ENCODE data around the gene PRDM16. TPM values are rescaled to one million over a fixed set of nuclear protein-coding genes. Genes with fewer than 3 reads are reported as not detected.
A peak's percentile ranks its signal among the peaks of the same experiment; 100 is the strongest.

The PRDM16 gene
- total and polyA plus RNA-seq, 2 of the 4 experiments (the other 2 are of a cell fraction): 0.02 TPM; not detected in 1

GRCh38 chr1:3472906-3473305 lies 403.9 kb downstream of the PRDM16 start:
- BruUV-seq (replicated peaks): no TSS peak
- no peak overlapping the region for H3K56ac ChIP-seq (ENCODE audit: extremely low read depth, insufficient read depth, low read length)
- ATAC-seq (ENCODE audit: low read depth) (no peak), DNase-seq (no peak)
- no peaks in the 10 kb centered on the region for H3K36me3 ChIP-seq (ENCODE audit: control insufficient read depth, insufficient read depth, low read length)
- no peak overlapping the region for H4K8ac ChIP-seq (ENCODE audit: low read depth in 2 of 2, low read length in 2 of 2)
- H3K9me3 ChIP-seq (ENCODE audit: control insufficient read depth, insufficient read depth, low read length): no peaks in the 10 kb centered on the region
- peaks cover 11% of the 10 kb centered on the region for H3K4me1 ChIP-seq (ENCODE audit: control insufficient read depth, insufficient read depth, low read length)
- H2BK5ac ChIP-seq (ENCODE audit: low read depth, low read length, poor library complexity, severe bottlenecking): no peak overlapping the region
- no peak overlapping the region for H3K4ac ChIP-seq (ENCODE audit: low read depth, low read length)
- H4K20me1 ChIP-seq (ENCODE audit: insufficient read depth, low read length): no peaks in the 10 kb centered on the region; the same call in 1 of the 2 replicates
- no peak overlapping the region for H3K4me2 ChIP-seq (ENCODE audit: low read depth, low read length)
- no peak overlapping the region for H3K18ac ChIP-seq (ENCODE audit: low read depth, low read length)
- 100% methylated on average over 2 of the region's 17 CpGs; no CpG with 5 or more reads in 1 of the 2 experiments for WGBS, 2 experiments (ENCODE audit: extremely low coverage in 2 of 2, insufficient read length in 1 of 2)
- CTCF ChIA-PET: interaction anchor here (2.4 kb wide), 1 partner anchor 20 kb away, joined by 12 read pairs; no protein-coding TSS in a partner anchor
- no peak overlapping the region for H2BK20ac ChIP-seq (ENCODE audit: low read depth, low read length)
- no peak overlapping the region for H3K27ac ChIP-seq (ENCODE audit: insufficient read depth, low read length)
- intact Hi-C loops (cut with micrococcal nuclease) (no loop called here), dilution Hi-C loops (cut with HindIII; ENCODE audit: low sequenced_read_pairs, unreplicated experiment) (no loop called here), in situ Hi-C loops (cut with MboI; ENCODE audit: low sequenced_read_pairs) (no loop called here)
- H2AFZ ChIP-seq (replicated peaks; ENCODE audit: low read length, poor library complexity): peak overlapping the region; percentile 60
- H3K14ac ChIP-seq (replicated peaks; ENCODE audit: low read depth, low read length): no peak overlapping the region
- no peak overlapping the region for H3K4me3 ChIP-seq (ENCODE audit: insufficient read depth, low read depth, low read length)
- H2BK15ac ChIP-seq (ENCODE audit: low read depth, low read length): no peak overlapping the region
- no peaks in the 10 kb centered on the region for H3K79me1 ChIP-seq (ENCODE audit: low read depth in 1 of 2, low read length in 2 of 2)
- H4K91ac ChIP-seq (ENCODE audit: insufficient read depth, low read depth, low read length): no peak overlapping the region
- POLR2A ChIA-PET (ENCODE audit: unreplicated experiment): no interaction called here
- H2AK9ac ChIP-seq (replicated peaks; ENCODE audit: low read depth, low read length, poor library complexity): no peak overlapping the region
- no peak overlapping the region for H3K9ac ChIP-seq (ENCODE audit: low read depth, low read length)
- no peak overlapping the region for H3K23ac ChIP-seq (ENCODE audit: low read depth, low read length)
- H2BK120ac ChIP-seq (ENCODE audit: low read depth, low read length): no peak overlapping the region
- H3K9me1 ChIP-seq (ENCODE audit: insufficient read depth, low read length): peaks cover 3% of the 10 kb centered on the region; the same call in 1 of the 2 replicates
- H4K5ac ChIP-seq (ENCODE audit: low read depth, low read length): no peak overlapping the region
- no peak overlapping the region for H2AK5ac ChIP-seq (ENCODE audit: low read depth, low read length)
- no peak for TF ChIP-seq CTCF (conservative IDR thresholded peaks at IDR 0.05; ENCODE audit: low read depth, low read length)
- no peaks in the 10 kb centered on the region; the same call in 1 of the 2 replicates for H3K27me3 ChIP-seq (ENCODE audit: control insufficient read depth, insufficient read depth, low read length)
